ENCODE data around the gene TP53INP2. TPM values are rescaled to one million over a fixed set of nuclear protein-coding genes. Genes with fewer than 3 reads are reported as not detected.
"Not testable (repeated sequence)": the region's sequence is repeated elsewhere in the genome, so short reads cannot be mapped to it uniquely, and the experiment has no call there.

Gene TP53INP2
- polyA plus RNA-seq, 4 donors, result 12.8 to 14.7 (median 13.6) TPM

DNA sequence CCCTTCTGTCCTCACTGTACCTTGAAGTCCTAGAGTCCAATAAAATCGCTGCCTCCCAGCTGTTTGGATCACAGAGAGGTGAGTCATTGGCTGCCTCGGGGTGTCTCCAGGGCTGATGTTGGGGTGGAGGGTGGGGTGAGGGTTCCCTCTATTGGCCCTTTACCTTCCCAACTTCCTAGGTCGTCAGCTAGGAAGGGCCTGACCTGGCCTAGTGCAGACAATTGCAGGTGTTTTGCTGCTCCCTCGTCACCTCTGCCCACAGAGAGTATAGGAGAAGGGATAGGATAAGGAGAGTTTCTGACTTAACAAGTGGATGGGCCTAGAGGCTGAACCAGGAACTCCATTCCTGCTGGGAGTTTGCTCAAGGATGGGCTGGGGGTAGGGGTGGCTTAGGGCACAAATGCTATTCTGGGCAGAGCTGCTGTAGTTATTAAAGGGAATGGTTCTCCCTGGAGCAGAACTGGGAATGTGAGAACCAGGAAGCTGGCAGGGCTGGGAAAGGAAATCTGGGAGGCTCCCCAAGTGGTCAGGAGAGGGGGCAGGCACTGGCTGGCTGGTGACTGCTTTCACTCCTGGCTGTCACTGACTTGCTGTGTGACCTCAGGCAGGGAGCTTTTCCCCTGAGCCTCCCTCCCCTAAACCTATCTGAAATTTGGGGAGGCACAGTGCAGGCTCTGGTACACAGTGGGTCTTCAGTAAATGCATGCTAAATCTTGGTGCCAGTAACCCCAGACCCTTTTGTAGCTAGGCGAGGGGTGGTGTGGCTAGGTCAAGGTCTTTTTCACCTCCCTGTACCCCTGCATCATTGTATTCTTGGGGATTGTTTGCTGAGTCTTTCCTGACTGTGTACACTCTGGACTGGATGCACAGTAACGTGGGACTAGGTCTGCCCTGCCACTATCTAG is 1.5 kb downstream of the TP53INP2 start:
- no peak for DNase-seq (ENCODE audit: low read depth in 4 of 4, low spot score in 3 of 4)

- DNase-seq (ENCODE audit: low read depth in 4 of 4, low spot score in 3 of 4), result no peak
These were observed 2.2 kb downstream of the TP53INP2 start for GRCh38 chr20:34706302-34706875.

- no peak for DNase-seq (ENCODE audit: low read depth in 4 of 4, low spot score in 3 of 4)
These were observed 3.0 kb downstream of the TP53INP2 start for GRCh38 chr20:34706912-34707784.

GRCh38 chr20:34708621-34709043 is 4.5 kb downstream of the TP53INP2 start:
- no peak for DNase-seq (ENCODE audit: low read depth in 4 of 4, low spot score in 3 of 4)

- peak in 3 of 4 donors; percentile 62 to 71 (median 65) for DNase-seq (ENCODE audit: low read depth in 4 of 4, low spot score in 3 of 4)
These were observed 5.1 kb downstream of the TP53INP2 start for GRCh38 chr20:34709044-34709830.

DNA sequence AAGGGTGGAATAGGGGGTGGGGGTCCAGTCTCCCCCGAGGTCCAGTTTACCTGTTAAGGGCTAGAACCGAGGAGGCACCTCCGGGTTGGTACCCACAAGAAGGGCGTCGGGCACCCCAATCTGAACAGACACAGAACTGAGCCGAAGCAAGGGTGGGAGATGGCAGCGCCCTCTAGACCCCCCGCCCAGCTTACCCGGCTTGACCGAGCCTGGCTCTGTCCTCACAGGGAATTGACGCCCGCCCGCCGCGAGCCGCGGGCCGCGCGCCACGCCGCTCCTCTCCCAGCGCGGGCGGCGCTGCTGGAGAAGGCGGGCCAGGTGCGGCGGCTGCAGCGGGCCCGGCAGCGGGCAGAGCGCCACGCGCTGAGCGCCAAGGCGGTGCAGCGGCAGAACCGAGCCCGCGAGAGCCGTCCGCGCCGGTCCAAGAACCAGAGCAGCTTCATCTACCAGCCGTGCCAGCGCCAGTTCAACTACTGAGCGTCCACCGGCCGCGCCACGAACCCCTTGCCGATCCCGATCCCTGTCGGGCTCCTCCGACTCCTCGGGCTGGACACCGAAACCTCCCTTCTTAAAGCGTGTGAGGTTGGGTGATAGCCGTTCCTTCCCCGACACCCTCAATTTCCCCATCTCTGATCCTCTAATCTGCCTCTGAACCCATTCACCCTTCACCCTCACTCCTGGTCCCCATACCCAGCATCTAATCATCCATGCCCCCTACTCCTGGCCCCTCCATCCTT is 5.9 kb downstream of the TP53INP2 start:
- no peak for DNase-seq (ENCODE audit: low read depth in 4 of 4, low spot score in 3 of 4)

DNA sequence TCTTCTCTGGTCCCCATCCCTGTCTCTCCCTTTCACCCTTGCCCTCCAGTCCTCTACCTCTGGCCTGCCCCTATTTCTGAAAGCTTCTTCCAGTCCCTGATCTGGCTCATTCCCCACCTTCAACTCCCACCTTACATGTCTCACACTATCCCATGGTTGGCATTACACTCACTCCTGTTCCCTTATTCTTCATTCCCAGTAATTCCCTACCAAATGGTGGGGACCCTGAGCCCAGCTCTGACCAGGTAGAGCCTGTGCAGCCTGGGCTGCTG is 6.4 kb downstream of the TP53INP2 start:
- DNase-seq (ENCODE audit: low read depth in 4 of 4, low spot score in 3 of 4), result no peak

DNA sequence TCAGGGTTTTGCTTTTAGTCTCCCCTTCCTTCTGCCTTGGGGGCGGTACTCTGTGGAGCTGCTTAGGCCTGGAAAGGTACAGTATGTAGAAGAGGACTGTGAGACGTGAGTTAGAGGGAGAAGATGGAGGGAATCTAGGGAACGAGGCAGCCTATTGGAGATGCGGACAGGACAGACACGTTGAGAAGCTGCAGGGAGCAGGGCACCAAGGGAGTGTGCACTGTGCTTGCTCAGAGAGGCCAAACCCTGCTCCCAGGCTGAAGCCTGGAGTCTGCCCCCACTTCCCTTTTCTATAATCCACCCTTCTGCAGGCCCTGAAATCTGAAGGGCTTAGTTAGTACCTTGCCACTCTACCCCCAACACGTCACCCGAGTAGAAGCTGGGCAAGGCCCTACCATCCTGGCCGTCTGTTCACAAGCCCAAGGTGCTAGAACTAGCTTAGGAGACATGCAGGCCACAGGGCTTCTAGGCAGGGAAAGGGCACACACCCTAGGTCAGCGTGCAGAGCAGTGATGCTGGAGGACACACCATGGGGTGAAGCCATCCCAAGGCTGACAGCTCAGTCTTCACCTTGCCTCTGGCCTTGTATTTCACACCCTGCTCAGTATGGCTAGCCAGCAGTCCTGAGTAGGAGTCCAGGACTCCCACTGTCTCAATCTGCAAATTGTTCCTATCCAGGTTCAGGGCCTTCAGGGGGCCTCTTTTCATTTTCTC is 6.9 kb downstream of the TP53INP2 start:
- no peak for DNase-seq (ENCODE audit: low read depth in 4 of 4, low spot score in 3 of 4)

GRCh38 chr20:34711813-34712430 is 7.8 kb downstream of the TP53INP2 start:
- no peak for DNase-seq (ENCODE audit: low read depth in 4 of 4, low spot score in 3 of 4)

GRCh38 chr20:34712525-34713192 is 8.5 kb downstream of the TP53INP2 start:
- no peak for DNase-seq (ENCODE audit: low read depth in 4 of 4, low spot score in 3 of 4)

GRCh38 chr20:34713194-34713943 is 9.2 kb downstream of the TP53INP2 start:
- no peak for DNase-seq (ENCODE audit: low read depth in 4 of 4, low spot score in 3 of 4)

DNA sequence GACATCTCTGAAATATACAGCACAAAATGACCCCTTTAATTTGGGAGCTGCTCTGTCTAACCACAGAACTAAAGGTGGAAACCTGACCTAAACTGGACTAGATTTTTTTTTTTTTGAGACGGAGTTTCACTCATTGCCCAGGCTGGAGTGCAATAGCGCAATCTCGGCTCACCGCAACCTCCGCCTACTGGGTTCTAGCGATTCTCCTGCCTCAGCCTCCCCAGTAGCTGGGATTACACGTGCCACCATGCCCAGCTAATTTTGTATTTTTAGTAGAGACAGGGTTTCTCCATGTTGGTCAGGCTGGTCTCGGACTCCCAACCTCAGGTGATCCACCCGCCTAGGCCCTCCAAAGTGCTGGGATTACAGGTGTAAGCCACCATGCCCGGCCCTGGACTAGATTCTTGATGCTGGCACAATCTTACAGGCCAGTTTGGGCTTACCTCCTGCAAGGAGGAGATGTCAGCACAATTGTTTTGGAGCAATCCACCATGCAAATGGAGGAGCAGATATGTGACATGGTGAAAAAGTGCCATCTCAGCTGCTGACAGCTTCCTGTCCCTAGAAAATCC is 9.9 kb downstream of the TP53INP2 start:
- DNase-seq (ENCODE audit: low read depth in 4 of 4, low spot score in 3 of 4), result not testable (repeated sequence)

GRCh38 chr20:34715384-34715783 is 11.2 kb downstream of the TP53INP2 start:
- no peak for DNase-seq (ENCODE audit: low read depth in 4 of 4, low spot score in 3 of 4)

DNA sequence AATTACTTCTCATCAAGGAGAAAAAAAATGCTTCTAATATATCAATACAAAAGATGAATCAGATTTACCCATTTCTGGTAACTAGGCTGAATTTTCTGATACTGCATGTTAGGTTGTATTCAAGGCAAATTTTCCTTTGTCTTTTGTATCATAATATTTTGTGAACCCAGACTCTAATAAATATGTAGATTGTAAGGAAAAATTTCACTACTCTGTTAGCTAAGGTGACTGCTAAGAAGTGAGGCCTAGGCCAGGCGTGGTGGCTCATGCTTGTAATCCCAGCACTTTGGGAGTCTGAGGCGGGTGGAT is 12.7 kb downstream of the TP53INP2 start:
- no peak for DNase-seq (ENCODE audit: low read depth in 4 of 4, low spot score in 3 of 4)

- DNase-seq (ENCODE audit: low read depth in 4 of 4, low spot score in 3 of 4), result no peak
These were observed 13.3 kb downstream of the TP53INP2 start for GRCh38 chr20:34717230-34718095.

DNA sequence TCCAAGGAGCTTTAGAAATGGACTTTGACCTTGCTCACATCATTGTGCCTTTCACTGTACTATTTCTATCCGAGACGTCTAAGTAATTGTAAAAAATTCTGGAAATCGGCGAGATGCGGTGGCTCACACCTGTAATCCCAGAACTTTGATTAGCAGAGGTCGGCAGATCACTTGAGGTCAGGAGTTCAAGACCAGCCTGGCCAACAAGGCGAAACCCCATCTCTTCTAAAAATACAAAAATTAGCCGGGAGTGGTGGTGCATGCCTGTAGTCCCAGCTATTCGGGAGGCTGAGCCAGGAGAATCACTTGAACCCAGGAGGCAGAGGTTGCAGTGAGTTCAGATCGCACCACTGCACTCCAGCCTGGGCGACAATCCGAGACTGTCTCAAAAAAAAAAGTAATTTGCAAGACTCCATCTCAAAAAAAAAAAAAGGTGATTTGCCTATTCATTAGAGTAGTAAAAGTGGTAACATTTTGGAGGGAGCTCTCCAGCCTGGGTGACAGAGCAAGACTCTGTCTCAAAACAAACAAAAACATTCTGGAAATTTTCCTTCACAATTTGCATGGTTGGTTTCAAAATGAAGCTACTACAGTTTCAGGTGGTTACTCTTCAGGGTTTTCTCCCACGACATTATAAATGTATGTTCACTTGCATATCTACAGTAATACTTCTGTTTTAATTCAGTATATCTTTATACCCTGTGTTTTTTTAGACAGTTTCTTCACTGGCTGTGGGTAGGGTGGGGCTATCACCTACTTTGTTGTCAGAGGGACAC is 15.3 kb downstream of the TP53INP2 start:
- DNase-seq (ENCODE audit: low read depth in 4 of 4, low spot score in 3 of 4), result not testable (repeated sequence)

Measured in right renal pelvis (tissue), 4 donors.